Daoy (cell line): ENCODE results near the gene IZUMO1R. TPM values are rescaled to one million over a fixed set of nuclear protein-coding genes. Genes with fewer than 3 reads are reported as not detected.
"Not testable (repeated sequence)": the region's sequence is repeated elsewhere in the genome, so short reads cannot be mapped to it uniquely, and the experiment has no call there.

Experiments used
- DNase-seq: peaks from one replicate; pipeline ENCODE4 v3.0.0-alpha.2; 2015; ENCODE audit warnings: low read depth
- total RNA-seq: library from RNA; depleted of rRNA; stranded (reverse); fragments of >200 nt; shearing (Covaris generic); gene quantifications from 2 replicates; pipeline ENCODE4 v1.2.3, GENCODE V29; 2014; rRNA removed

The IZUMO1R gene
- not detected in 2 replicates for total RNA-seq

DNA sequence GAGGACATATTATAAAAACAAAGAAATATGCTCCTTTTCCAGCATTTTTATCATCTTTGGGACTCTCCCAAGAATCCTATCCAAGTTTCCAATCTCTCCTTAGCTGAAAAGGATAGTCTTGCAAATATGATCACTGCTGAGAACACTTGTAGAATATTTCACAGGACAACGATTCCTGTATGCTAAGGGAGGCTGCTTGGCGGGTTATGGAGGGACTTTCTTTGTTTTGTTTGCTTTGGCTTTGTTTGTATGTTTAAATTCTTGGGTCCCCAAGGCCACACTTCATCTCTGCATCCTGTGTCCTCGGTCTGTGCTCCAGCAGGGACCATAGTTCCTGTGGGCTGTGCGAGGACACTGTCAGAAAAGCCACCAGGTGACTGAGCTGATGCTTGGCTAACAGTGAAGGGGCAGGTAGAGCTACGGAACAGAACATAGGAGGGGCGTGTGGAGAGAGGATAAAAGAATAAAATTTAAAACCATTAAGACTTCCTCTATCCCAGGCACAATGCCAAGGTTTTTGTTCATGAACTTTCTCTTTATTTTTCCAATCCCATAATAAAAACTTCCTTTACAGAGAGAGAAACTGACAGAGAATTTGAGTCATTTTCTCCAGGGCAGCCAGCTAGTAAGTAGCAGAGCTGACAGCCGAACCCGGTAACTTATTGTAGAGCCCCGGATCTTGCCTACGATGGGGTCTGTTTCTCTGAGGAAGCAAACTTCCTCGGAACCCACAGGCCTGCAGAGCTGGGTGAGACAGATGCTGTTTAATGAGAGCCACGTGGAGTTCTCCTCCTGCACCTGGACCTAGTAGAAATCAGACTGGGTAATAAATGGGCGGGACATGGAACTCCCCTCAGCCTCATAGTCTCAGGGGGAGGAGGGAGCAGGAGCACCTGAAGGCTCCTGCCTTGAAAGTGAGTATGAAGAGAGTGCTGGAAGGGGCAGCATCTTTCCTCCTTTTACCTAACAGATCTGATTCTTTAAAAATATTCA lies at the start of gene IZUMO1R:
Gene IZUMO1R, plus strand, starts transcription at position 615 of the 993 bp plus-strand sequence. CDS start 1,057 bp downstream, outside the sequence.
- DNase-seq, result no peak

DNA sequence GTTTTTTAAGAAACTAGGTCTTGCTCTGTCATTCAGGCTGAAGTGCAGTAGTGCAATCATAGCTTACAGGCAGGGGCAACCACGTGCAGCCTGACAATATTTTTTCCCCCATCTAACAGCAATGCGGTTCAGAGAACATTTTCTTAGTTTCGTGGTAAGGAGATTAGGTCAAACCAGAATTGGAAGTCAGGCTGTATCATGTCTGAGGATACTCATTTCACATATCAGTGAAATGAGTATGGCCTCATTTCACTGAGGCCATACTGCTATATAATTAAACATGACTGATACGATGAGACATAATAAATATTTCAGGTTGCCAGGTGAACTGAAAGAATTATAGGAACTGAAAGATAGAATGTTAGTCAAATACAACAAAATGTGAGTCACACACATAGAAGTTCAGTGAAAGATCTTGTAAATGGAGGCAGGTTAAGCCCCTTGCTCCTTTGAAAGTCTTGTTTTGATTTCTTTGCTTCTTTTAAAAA lies 32.5 kb upstream of the IZUMO1R start:
- DNase-seq, result no peak

DNA sequence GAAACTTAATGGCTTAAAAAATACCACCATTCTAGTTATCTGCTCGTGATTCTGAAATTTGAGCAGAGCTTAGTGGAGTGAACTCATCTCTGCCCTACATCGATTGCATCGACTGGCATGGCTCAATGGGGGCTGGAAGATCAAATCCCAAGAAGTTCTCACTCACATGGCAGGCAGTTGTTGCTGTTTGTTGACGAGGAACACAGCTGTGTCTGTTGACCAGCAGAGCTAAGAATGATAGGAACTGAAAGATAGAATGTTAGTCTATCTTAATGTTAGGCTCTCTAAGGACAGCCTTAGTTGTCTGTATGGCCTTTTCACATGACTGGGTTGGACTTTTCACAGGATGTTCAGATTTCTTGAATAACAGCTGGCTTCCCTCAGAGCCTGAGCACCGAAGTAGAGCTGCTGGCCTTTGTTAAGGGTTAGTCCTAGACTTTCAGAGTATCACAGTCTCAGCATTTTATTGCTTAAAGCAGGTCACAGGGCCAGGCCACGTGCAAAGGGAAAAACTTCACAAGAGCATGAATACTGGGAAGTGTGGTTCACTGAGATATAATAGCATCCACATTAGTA lies 31.6 kb upstream of the IZUMO1R start:
- no peak for DNase-seq

DNA sequence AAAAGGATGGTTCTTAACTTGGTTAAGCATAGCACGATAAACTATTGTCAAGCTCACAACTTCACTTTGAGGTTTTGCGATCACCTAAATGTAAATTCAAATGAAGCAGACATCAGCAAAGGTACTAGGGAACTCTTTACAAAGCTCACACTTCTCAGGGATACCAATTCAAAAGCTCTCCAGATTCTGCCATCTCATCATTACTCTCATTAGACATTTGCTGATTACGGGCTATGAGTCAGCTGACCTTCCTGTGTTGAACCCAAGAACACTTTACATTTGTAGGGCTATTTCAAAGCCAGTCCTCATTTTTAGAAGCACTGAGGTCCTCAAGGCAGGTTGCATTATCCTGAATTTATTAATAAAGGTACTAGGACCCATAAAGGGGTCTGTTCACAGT lies 28.4 kb upstream of the IZUMO1R start:
- DNase-seq, result no peak

DNA sequence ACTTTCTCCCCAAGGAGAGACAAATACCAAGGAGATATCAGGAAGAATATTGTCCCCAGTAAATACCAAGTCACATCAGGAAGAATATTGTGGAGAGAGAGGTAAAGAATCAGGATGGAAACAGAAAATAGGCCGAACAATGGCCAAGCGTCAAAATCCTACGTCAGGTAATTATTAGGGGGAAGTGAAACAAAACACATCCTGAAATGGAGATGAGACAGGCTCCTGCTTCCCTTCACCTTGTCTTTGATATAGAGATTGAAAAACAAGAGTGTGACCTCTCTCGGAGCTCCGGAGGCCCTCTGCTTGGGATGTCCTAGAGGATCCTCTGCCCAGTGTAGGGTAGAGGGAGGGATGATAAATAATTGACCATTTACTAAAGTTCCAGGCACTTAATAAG lies 27.4 kb upstream of the IZUMO1R start:
- no peak for DNase-seq

DNA sequence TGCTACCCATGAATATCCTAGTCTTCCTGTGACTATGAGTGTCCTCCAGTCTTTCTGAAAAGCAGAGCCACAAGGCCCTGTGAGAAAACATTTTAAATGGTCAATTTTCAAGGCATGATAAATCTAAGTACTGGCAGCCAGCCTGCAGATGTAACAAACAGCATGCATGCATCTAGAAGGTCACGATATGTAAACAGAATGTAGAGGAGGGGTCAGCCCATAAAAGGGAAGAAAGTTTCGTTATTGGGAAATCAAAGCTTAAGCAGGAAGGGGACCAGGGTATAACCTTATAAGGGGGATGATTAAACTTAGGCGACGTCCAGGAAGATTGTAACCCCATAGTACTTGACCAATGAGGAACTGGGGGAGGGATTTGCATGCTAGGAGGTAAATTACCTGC lies 26.2 kb upstream of the IZUMO1R start:
- DNase-seq, result not testable (repeated sequence)

DNA sequence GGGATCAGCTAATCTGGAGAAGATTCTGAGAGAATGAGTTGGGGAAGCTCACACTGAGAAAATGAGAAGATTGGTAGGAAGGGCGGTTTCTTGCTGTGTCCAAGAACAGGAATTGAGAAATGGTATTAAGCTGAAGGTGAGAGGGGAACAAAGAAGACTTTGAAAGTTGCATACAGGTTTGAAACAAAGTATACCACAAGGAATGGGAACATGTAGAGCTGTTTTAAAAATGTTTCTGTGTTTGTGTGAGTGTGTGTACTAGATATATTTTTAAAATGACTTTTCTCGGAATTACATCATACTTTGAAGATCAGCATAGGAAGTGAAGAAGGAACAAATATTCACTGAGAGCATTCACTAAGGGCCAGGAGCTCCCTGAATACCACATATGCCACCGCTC lies 24.4 kb upstream of the IZUMO1R start:
- DNase-seq, result no peak

DNA sequence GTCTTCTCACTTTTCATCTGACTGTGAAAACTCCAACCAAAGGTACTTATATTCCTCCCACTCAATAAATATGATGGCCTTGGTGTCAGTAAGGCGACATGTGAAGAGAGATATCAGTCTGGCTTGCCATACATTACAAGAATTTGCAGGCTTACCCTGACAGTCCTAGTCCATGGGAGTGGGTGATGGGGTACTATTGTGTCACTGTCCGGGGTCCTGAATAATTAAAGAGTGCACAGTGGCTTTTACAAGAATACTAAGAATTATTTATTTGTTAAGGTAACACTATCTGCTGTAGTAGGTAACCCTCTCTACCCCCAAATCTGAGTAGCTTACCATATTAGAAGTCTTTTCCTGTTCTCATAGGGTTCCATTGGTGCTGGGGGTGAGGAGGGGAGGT lies 23.1 kb upstream of the IZUMO1R start:
- no peak for DNase-seq

DNA sequence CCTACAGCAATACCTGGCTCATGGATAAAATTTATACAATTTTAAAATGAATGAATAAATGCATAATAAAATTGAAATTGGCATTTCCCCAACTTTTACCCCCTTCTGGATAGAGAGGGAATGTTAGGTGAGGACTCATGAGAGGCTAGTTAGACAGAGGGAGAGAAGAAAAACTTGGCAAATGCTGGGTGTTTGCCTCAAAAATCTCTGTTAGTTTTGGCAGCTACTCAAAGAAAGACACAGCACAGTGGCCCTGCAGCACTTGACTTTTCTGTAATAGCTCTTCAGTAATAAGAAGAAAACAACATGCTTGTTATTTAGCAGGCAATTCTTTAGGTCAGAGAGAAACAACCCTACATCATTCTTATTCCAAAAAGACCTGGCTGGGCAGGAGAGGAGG lies 20.7 kb upstream of the IZUMO1R start:
- DNase-seq, result no peak

DNA sequence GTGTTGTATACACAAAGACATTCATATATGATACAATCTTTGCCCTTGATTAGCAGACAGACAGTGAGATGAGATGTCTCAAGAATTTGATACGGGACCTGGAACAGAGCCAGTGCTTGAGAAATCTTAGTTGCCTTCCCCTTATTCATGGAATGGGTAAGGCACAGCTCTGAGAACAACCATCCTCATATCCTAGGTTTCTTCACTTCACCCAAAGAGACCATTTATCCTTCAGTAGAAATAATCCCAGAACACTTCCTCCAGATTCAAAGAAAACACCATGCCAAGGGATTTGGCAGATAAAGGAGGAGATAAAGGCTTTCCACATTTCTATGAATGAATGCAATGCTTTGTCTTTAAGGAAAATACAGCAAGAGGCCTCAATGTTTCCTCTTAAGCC lies 8.8 kb upstream of the IZUMO1R start:
- DNase-seq, result no peak

DNA sequence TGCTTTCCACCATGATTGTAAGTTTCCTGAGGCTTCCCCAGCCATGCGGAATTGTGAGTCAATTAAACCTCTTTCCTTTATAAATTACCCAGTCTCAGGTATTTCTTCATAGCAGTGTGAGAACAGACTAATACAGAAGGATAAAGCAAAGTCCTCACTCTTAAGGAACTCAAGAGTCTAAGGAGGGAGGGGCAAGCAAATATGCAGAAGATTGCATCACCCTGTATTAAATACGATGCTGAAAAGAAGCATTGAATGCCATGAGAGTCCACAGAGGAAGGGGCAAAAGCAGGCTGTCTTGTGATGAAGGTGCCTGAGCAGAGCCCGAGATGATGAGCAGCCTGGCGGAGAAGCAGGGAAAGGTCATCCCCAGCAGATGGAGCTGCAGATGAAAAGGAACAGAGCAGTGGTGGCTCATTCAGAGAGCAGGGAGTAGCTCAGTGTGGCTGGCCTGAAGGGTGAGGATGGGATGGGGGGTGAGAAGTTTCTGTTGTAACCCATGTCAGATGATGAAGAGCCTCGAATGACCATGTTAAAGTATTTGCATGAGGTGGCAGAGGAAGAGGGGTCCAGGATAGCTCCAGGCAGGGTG lies 6.3 kb upstream of the IZUMO1R start:
- no peak for DNase-seq

DNA sequence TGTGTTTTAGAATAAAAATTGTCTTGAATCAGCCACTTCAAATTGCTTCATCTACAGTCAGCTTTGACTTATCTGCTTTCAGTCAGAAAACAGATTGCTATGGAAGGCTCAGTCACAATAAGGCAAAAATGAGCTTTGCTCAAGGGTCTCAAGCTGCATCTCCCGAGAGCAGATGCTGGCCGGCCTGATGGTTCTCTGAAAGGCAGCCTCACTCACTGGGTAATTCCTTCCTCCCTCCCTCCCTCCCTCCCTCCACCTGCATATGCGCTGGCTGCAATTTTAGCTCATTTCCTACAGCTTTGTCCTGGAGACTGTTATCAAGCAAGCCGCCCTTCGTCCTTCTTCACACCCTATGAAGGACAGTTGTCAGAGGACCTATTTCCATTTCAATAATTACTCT lies 1.6 kb upstream of the IZUMO1R start:
- DNase-seq, result no peak

DNA sequence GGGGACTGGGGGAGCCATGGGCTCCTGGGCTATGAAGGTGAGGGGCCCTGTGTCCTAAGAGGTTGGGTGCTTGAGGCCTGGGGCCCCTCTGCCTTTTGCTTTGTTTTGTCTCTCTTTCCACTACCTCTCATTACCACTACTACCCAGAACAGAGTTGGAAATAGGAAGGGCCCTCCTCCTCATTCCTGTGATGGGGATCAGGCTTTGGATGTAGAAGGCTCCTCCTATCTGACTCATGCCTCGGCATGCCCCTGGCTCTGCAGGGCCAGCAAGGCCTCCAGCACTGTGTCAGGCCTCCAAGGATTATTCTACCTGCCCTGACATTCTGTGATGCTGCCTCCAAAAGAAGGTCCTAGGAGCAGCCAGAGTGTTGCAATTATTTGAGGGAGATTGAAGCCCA lies 766 bp downstream of the IZUMO1R start:
- DNase-seq, result no peak

DNA sequence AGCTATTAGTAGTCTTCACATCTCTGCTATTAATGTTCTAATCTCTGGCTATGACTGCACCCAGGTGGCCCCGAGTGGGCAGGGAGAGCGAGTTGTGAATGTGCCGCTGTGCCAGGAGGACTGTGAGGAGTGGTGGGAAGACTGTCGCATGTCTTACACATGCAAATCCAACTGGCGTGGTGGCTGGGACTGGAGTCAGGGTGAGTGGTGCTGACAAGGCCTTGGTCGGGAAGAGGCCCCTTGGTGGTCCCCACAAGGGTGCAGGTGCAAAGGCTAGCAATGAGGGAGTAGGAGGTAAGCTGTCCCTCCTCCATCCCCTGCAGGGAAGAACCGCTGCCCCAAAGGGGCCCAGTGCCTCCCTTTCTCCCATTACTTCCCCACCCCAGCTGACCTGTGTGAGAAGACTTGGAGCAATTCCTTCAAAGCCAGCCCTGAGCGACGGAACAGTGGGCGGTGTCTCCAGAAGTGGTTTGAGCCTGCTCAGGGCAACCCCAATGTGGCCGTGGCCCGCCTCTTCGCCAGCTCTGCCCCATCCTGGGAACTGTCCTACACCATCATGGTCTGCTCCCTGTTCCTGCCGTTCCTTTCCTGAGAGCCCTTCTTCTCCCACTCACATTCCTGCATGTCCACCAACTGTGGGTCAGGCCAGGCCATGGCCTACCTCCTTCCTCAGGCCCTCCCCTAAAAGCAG lies 2.9 kb downstream of the IZUMO1R start:
- DNase-seq, result no peak

DNA sequence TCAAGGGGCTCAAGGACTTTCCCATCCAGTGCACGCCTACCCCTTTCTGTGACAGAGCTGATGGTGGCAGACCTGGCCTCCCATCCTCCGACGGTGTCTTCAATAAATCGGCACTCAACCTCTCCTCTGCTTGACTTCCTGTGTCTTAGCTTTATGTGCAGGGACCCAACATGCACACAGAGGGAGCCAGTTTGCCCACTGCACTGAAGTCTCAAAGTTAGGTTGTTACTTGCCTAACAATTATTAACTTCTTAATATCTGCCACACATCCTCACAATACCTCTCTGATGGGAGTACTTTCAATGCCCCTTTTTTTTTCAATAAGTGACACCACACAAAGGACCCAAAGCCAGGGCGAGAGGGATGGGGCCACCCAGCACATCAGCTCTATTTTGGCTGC lies 3.6 kb downstream of the IZUMO1R start:
- DNase-seq, result no peak

DNA sequence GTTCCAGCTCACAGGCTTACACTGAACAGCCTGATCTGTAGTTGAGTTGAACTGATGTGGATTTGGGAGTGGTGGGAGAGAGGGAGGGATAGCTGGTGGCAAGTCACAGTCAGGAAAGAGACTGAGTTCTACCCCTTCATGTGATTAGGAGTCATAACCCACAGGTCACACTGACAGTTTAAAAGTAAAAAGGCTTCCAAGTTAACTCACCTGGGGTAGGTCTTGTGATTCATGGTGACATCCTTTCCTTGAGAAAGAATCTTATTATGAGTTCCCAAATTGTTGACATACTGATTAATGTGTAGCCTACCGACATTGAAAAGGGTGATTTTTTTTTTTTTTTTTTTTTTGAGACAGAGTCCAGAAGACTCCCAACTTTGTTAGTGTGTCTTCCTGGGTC lies 5.4 kb downstream of the IZUMO1R start:
- no peak for DNase-seq

DNA sequence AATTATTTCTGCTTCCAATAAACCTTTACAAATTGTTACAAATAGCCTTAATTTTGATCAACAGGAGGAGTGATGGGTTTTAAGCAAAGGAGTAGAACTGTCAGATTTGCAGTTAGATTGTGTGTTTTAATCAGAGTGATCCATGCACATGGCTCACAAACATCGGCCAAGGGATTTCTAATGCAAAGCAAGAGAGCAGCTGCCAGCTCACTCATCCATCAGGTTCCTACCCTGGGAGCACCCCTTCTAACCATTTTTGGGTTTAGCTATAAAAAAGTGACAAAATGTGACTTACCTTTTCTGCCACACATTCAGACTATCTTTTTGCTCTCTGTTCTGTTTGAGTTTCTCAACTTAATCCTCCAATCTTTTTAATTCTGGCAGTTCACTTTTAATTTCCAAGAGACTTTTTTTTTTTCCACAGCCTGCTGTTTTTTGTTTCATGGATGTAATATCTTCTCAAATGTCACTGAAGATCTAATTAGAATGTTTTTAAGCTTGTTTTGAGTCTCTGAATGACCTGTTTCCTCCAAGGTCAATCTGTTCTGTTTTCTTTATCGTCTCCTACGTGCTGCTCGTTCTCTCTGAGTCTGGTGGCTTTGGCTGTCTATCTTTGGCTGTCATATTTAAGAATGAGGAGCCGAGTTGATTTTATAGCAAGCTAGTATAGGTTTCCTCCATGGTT lies 6.0 kb downstream of the IZUMO1R start:
- no peak for DNase-seq

DNA sequence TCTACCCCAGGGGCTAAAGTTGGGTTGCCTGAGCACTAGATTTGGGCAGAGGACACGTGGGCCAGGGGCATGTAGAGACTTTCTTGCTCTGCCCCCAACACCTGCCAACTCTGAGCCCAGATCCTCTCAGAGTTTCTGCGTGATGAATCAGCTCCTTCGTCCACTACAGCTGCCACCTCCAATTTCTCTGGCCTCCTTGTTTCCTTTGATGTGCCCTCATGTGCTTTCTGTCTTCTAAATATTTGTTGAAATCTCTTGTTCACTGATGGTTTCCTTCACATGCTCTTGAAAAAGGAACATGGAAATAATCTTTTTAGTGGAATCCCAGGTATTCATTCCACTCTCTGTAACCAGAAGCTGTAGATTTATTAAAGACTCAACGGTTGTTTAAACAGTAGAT lies 8.0 kb downstream of the IZUMO1R start:
- no peak for DNase-seq

DNA sequence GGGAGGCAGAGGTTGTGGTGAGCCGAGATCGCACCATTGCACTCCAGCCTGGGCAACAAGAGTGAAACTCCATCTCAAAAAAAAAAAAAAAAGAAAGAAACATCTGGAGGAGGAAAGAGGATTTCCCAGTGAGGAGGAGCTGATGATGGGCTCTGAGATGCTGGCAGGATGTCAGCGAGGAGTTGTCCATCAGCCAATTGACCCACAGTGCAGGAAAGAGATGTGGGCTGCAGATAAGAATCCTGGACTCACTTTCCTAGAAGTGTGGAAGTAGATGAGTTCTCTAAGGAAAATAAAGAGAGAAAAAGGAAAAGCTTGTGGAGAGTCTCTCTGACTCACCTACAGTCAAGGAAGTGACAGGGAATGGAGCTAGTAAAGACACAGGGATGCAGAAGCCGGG lies 9.7 kb downstream of the IZUMO1R start:
- no peak for DNase-seq

DNA sequence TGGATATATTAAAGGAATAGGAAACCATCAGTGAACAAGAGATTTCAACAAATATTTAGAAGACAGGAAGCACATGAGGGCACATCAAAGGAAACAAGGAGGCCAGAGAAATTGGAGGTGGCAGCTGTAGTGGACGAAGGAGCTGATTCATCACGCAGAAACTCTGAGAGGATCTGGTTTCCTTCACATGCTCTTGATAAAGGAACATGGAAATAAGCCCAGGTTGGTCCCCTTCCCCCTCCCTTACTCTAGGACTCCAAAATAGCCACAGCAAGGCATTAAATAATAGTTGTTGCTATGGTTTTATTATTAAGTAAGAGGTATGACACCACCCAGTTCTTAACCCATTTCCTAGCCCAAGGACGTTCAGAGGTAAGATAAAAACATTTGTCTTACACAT lies 11.3 kb downstream of the IZUMO1R start:
- DNase-seq, result no peak

DNA sequence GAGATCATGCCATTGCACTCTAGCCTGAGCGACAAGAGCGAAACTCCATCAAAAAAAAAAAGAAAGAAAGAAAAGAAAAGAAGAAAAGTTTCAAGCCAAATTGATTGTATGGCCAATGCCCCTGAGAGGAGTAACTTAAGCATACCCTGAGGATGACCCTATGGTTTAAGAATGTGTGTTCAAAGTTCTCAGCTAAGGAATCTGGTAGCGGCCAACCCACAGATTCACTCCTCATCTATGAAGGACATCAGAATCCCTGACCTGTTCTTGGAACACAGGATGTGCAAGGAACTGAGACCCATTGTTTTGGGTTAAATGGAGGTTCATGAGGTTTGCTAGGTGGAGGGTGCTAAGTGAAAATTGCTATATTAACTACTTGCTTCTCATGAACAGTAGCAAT lies 18.1 kb downstream of the IZUMO1R start:
- DNase-seq, result no peak

DNA sequence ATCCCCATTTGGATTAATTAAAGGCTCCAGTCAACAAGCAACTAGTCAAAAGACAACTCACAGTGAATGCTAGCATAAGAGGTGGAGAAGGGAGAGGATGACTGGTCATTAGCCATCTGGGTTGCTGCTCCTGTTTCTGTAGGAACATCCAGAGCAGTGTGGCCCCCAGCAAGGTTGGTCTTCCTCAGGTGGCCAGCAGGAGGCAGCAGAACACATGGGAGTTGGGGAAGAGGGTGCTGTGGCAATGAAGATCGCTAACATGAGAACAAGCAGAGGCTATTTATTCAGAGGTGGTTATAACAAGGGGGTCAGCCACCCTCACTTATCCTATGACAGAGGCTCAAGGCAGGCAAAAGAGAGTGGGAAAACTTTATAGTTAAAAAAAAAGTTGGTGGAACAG lies 21.3 kb downstream of the IZUMO1R start:
- DNase-seq, result peak; percentile 9
